Ovary (tissue), 3 donors: Measurements from ENCODE around the gene FMN1.

Experiments
- EP300 ChIP-seq: sonication (generic); formaldehyde crosslinking; IDR thresholded peaks from one replicate; pipeline ENCODE4 v1.6.1; 2017; ENCODE audit warnings: antibody characterized with exemption
- POLR2A ChIP-seq: fragments of 450-650 bp; IDR thresholded peaks from one replicate; pipeline ENCODE4 v1.6.1; 2017; ENCODE audit warnings: antibody characterized with exemption, mild to moderate bottlenecking, moderate library complexity
- TF ChIP-seq, protein P1 (sequence below), 3 donors: fragments of 450-650 bp in 2 of 3; fragments of 200-600 bp in 1 of 3; IDR thresholded peaks; one replicate each; pipeline versions ENCODE4 v1.5.1 to v1.8.0; 2016 to 2022; ENCODE audit warnings: antibody characterized with exemption in 3 of 3, mild to moderate bottlenecking in 1 of 3
- donor health status: DM: no; HTN: no; CAD: no.

DNA sequence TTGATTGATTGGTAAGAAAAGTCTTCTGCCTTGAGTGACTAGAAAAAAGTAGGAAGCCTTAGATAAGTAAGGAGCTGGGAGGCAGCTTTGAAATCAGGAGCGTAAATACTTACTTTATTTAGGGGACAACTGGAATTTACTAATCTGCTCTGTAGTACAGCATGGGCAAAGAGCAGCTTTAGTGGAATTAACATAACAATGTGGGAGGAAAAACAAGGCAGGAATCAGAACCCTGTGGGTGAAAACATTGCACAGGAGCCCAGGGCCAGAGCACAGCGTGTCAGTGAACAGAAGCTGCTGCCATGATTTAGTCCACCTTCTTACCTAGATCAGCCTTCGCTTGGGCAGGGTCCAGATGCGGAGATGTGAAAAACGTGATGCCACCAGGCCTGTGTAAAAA lies 14.6 kb downstream of the FMN1 start:
- TF ChIP-seq, protein P1, sequence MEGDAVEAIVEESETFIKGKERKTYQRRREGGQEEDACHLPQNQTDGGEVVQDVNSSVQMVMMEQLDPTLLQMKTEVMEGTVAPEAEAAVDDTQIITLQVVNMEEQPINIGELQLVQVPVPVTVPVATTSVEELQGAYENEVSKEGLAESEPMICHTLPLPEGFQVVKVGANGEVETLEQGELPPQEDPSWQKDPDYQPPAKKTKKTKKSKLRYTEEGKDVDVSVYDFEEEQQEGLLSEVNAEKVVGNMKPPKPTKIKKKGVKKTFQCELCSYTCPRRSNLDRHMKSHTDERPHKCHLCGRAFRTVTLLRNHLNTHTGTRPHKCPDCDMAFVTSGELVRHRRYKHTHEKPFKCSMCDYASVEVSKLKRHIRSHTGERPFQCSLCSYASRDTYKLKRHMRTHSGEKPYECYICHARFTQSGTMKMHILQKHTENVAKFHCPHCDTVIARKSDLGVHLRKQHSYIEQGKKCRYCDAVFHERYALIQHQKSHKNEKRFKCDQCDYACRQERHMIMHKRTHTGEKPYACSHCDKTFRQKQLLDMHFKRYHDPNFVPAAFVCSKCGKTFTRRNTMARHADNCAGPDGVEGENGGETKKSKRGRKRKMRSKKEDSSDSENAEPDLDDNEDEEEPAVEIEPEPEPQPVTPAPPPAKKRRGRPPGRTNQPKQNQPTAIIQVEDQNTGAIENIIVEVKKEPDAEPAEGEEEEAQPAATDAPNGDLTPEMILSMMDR (IDR thresholded peaks at IDR 0.05): no peak
- TF ChIP-seq POLR2A (no peak), EP300 (no peak)
